BLaER1 (cell line): Measurements from ENCODE around the gene CATSPERE.

Source experiments
- H3K27ac ChIP-seq: shearing (Covaris generic); formaldehyde crosslinking; 2 replicates; pipeline ENCODE4 v1.8.1; 2022
- H3K27me3 ChIP-seq: shearing (Covaris generic); formaldehyde crosslinking; 2 replicates; pipeline ENCODE4 v1.8.1; 2022
- H3K36me3 ChIP-seq: shearing (Covaris generic); formaldehyde crosslinking; 2 replicates; pipeline ENCODE4 v1.8.1; 2022
- H3K4me1 ChIP-seq: shearing (Covaris generic); formaldehyde crosslinking; 2 replicates; pipeline ENCODE4 v1.8.1; 2022
- H3K4me2 ChIP-seq: shearing (Covaris generic); formaldehyde crosslinking; 2 replicates; pipeline ENCODE4 v1.8.1; 2022
- H3K4me3 ChIP-seq: shearing (Covaris generic); formaldehyde crosslinking; 2 replicates; pipeline ENCODE4 v1.8.1; 2022
- H3K9ac ChIP-seq: shearing (Covaris generic); formaldehyde crosslinking; 2 replicates; pipeline ENCODE4 v1.8.1; 2022
- H3K9me3 ChIP-seq: shearing (Covaris generic); formaldehyde crosslinking; 2 replicates; pipeline ENCODE4 v1.8.1; 2022
- H4K20me1 ChIP-seq: shearing (Covaris generic); formaldehyde crosslinking; 2 replicates; pipeline ENCODE4 v1.8.1; 2022
- Cebpa-rat ChIP-seq: shearing (Covaris generic); IDR thresholded peaks from 2 replicates; pipeline ENCODE4 v1.8.1; 2022

CATSPERE gene, protein sequence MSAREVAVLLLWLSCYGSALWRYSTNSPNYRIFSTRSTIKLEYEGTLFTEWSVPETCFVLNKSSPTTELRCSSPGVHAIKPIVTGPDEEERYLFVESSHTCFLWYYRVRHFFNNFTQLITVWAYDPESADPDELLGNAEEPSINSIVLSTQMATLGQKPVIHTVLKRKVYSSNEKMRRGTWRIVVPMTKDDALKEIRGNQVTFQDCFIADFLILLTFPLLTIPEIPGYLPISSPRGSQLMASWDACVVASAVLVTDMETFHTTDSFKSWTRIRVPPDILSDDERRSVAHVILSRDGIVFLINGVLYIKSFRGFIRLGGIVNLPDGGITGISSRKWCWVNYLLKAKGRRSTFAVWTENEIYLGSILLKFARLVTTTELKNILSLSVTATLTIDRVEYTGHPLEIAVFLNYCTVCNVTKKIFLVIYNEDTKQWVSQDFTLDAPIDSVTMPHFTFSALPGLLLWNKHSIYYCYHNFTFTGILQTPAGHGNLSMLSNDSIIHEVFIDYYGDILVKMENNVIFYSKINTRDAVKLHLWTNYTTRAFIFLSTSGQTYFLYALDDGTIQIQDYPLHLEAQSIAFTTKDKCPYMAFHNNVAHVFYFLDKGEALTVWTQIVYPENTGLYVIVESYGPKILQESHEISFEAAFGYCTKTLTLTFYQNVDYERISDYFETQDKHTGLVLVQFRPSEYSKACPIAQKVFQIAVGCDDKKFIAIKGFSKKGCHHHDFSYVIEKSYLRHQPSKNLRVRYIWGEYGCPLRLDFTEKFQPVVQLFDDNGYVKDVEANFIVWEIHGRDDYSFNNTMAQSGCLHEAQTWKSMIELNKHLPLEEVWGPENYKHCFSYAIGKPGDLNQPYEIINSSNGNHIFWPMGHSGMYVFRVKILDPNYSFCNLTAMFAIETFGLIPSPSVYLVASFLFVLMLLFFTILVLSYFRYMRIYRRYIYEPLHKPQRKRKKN

DNA sequence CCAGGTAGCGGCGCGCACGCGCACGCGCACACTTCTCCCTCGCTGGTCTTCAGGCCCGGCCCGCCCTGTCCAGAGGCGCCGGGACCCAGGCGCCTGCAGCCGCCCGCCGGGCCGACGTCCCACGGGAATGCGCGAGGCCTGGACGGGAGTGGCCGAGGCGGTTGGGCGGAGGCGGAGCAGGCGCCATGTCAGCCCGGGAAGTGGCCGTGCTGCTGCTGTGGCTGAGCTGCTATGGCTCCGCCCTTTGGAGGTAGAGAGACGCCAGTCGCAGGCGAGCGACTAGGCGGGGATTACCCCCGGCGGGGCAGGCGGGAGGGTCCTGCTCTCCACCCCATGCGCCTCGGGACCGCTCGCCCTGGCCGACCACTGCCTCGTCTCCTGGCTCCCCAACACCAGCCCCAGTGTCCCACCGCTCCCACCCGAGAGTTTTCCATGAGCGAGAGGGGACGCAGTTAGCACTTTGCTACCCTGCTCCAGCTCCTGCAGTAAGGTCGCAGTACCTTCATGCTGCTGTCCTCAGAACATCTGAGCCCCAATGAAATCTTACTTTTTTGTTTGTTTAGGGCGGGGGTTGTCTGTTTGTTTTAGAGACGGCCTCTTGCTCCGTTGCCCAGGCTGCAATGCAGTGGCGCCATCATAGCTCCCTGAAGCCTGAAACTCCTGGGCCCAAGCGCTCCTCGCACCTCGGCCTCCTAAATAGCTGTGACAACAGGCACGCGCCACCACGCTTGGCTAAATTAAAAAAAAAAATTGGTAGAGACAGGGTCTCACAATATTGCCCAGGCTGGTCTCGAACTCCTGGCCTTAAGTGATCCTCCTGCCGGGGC lies at the start of gene CATSPERE:
TSS of gene CATSPERE (plus strand) at position 29 of the 827 bp plus-strand sequence. CDS start at position 186, 157 bp downstream.
- H3K9me3 ChIP-seq, result peaks cover 11% of the 10 kb centered on the region
- H3K4me2 ChIP-seq, result peak within 1 kb of the TSS; percentile 64
- TF ChIP-seq Cebpa-rat, result no peak
- no peaks in the 10 kb centered on the region for H3K36me3 ChIP-seq
- peak within 1 kb of the TSS; percentile 76 for H3K9ac ChIP-seq
- H3K4me3 ChIP-seq, result peak within 1 kb of the TSS; percentile 69
- H4K20me1 ChIP-seq, result no peaks in the 10 kb centered on the region
- H3K4me1 ChIP-seq, result peaks cover 11% of the 10 kb centered on the region
- no peaks in the 10 kb centered on the region for H3K27me3 ChIP-seq
- H3K27ac ChIP-seq, result peak within 1 kb of the TSS; percentile 82

GRCh38 chr1:244412176-244412575 lies 48.9 kb upstream of the CATSPERE start:
- H3K27ac ChIP-seq, result no peak overlapping the region
- TF ChIP-seq Cebpa-rat, result no peak
- no peak overlapping the region for H3K9ac ChIP-seq
- H3K36me3 ChIP-seq, result peaks cover 91% of the 10 kb centered on the region
- no peaks in the 10 kb centered on the region for H3K27me3 ChIP-seq
- H3K4me1 ChIP-seq, result no peaks in the 10 kb centered on the region
- H3K4me2 ChIP-seq, result no peak overlapping the region
- no peaks in the 10 kb centered on the region for H4K20me1 ChIP-seq
- H3K9me3 ChIP-seq, result no peaks in the 10 kb centered on the region
- no peak overlapping the region for H3K4me3 ChIP-seq

- Histone ChIP-seq H4K20me1 (no peaks in the 10 kb centered on the region), H3K27me3 (no peaks in the 10 kb centered on the region), H3K4me1 (no peaks in the 10 kb centered on the region), H3K4me3 (no peak overlapping the region), H3K36me3 (peaks cover 98% of the 10 kb centered on the region), H3K4me2 (no peak overlapping the region), H3K9ac (no peak overlapping the region), H3K27ac (no peak overlapping the region), H3K9me3 (no peaks in the 10 kb centered on the region)
- TF ChIP-seq Cebpa-rat, result no peak
Observed at GRCh38 chr1:244413736-244414135, 47.3 kb upstream of the CATSPERE start.

DNA sequence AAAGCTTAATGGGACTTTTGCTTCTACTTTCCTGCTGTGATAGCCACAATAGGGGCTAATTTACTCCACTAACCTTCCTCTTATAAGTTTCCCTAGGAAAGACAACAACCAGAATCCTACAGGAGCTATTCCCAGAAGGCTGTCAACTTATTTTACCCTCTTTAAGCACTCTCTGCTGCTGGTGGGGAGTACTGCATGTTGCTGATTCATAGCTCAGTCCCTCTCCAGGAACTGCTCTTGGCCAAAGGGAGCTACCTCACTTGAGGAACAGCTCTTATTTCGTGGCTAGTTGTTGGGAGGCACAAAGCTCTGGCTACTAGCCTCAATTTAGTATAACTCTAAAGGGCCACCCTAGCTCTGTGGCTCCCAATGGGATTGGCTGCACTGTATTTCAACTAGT lies 46.5 kb upstream of the CATSPERE start:
- Histone ChIP-seq H3K27ac (no peak overlapping the region), H3K36me3 (peaks cover 100% of the 10 kb centered on the region), H4K20me1 (no peaks in the 10 kb centered on the region), H3K4me3 (no peak overlapping the region), H3K4me2 (no peak overlapping the region), H3K27me3 (no peaks in the 10 kb centered on the region), H3K9me3 (no peaks in the 10 kb centered on the region), H3K4me1 (no peaks in the 10 kb centered on the region), H3K9ac (no peak overlapping the region)
- no peak for TF ChIP-seq Cebpa-rat

DNA sequence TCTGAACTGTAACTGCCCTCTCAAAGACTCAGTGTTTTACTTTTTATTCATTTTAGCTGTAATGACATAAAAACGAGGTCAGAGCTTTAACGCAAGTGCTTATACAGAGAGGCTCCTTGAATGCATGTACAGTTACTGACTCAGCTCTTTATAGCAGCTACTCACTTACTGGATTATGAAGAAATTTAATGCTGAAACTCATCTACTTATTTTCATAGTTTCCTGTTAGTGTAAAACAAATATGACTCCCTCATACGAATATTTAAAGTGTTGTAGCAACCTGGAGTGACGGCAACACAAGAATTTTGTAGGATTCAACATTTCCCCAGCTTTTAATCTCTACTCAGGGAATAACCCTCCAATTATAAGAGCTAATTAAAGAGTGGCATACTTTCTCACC lies 42.0 kb upstream of the CATSPERE start:
- H3K27ac ChIP-seq, result no peak overlapping the region
- H3K4me2 ChIP-seq, result no peak overlapping the region
- H3K4me3 ChIP-seq, result no peak overlapping the region
- H3K4me1 ChIP-seq, result no peaks in the 10 kb centered on the region
- H3K36me3 ChIP-seq, result peaks cover 97% of the 10 kb centered on the region
- no peaks in the 10 kb centered on the region for H4K20me1 ChIP-seq
- TF ChIP-seq Cebpa-rat, result no peak
- no peaks in the 10 kb centered on the region for H3K27me3 ChIP-seq
- no peak overlapping the region for H3K9ac ChIP-seq
- H3K9me3 ChIP-seq, result no peaks in the 10 kb centered on the region

- no peaks in the 10 kb centered on the region; the same call in 1 of the 2 replicates for H4K20me1 ChIP-seq
- H3K4me2 ChIP-seq, result no peak overlapping the region
- H3K9me3 ChIP-seq, result no peaks in the 10 kb centered on the region
- no peaks in the 10 kb centered on the region for H3K27me3 ChIP-seq
- no peak overlapping the region for H3K27ac ChIP-seq
- H3K36me3 ChIP-seq, result peaks cover 79% of the 10 kb centered on the region
- H3K9ac ChIP-seq, result no peak overlapping the region
- no peaks in the 10 kb centered on the region for H3K4me1 ChIP-seq
- TF ChIP-seq Cebpa-rat, result no peak
- H3K4me3 ChIP-seq, result no peak overlapping the region
Observed at GRCh38 chr1:244422174-244422573, 38.9 kb upstream of the CATSPERE start.

- Histone ChIP-seq H3K4me2 (no peak overlapping the region), H4K20me1 (no peaks in the 10 kb centered on the region; the same call in 1 of the 2 replicates), H3K4me1 (peaks cover 12% of the 10 kb centered on the region; the same call in 1 of the 2 replicates), H3K27ac (no peak overlapping the region), H3K9ac (no peak overlapping the region), H3K4me3 (no peak overlapping the region), H3K36me3 (peaks cover 64% of the 10 kb centered on the region), H3K9me3 (no peaks in the 10 kb centered on the region), H3K27me3 (no peaks in the 10 kb centered on the region)
- TF ChIP-seq Cebpa-rat, result no peak
Observed at GRCh38 chr1:244424649-244425334, 36.3 kb upstream of the CATSPERE start.

GRCh38 chr1:244427647-244428046 lies 33.4 kb upstream of the CATSPERE start:
- Histone ChIP-seq H3K4me2 (no peak overlapping the region), H3K27me3 (no peaks in the 10 kb centered on the region), H3K36me3 (peaks cover 59% of the 10 kb centered on the region)

More at GRCh38 chr1:244427647-244428046, 33.4 kb upstream of the CATSPERE start:
- TF ChIP-seq Cebpa-rat, result no peak
- Histone ChIP-seq H4K20me1 (no peaks in the 10 kb centered on the region; the same call in 1 of the 2 replicates), H3K9ac (no peak overlapping the region), H3K9me3 (no peaks in the 10 kb centered on the region), H3K27ac (no peak overlapping the region), H3K4me1 (peaks cover 12% of the 10 kb centered on the region; the same call in 1 of the 2 replicates), H3K4me3 (no peak overlapping the region)
